WTC11 (cell line): ENCODE measurements around the gene JAZF1.

Source experiments
- ATF2 ChIP-seq: sonication (generic); formaldehyde crosslinking; IDR thresholded peaks from 2 replicates; pipeline ENCODE4 v1.8.1; 2022; ENCODE audit warnings: low read depth, missing genetic modification reagents, borderline replicate concordance
- CBFB ChIP-seq: sonication (generic); formaldehyde crosslinking; IDR thresholded peaks from 2 replicates; pipeline ENCODE4 v1.8.1; 2022; ENCODE audit warnings: mild to moderate bottlenecking, low read depth, missing genetic modification reagents
- CREB1 ChIP-seq: sonication (generic); formaldehyde crosslinking; IDR thresholded peaks from 2 replicates; pipeline ENCODE4 v1.8.0; 2023; ENCODE audit warnings: mild to moderate bottlenecking, missing genetic modification reagents
- E2F1 ChIP-seq: sonication (generic); formaldehyde crosslinking; IDR thresholded peaks from 2 replicates; pipeline ENCODE4 v1.8.0; 2022; ENCODE audit warnings: mild to moderate bottlenecking, missing genetic modification reagents
- FOXP4 ChIP-seq: sonication (generic); formaldehyde crosslinking; IDR thresholded peaks from 2 replicates; pipeline ENCODE4 v1.8.0; 2022; ENCODE audit warnings: mild to moderate bottlenecking, missing genetic modification reagents
- JUN ChIP-seq: sonication (generic); formaldehyde crosslinking; IDR thresholded peaks from 2 replicates; pipeline ENCODE4 v1.8.0; 2023; ENCODE audit warnings: mild to moderate bottlenecking, missing genetic modification reagents
- NFATC4 ChIP-seq: fragments of 250-450 bp; sonication (Bioruptor Pico); IDR thresholded peaks from 2 replicates; pipeline ENCODE4 v1.9.0; 2021; ENCODE audit warnings: mild to moderate bottlenecking
- PREB ChIP-seq: sonication (generic); formaldehyde crosslinking; IDR thresholded peaks from 2 replicates; pipeline ENCODE4 v1.8.1; 2022; ENCODE audit warnings: mild to moderate bottlenecking, missing genetic modification reagents, moderate library complexity, borderline replicate concordance
- ZNF232 ChIP-seq: sonication (generic); formaldehyde crosslinking; IDR thresholded peaks from 2 replicates; pipeline ENCODE4 v1.8.0; 2022; ENCODE audit warnings: mild to moderate bottlenecking, missing genetic modification reagents
- ZNF512 ChIP-seq: sonication (generic); formaldehyde crosslinking; IDR thresholded peaks from 2 replicates; pipeline ENCODE4 v1.8.1; 2022; ENCODE audit warnings: missing genetic modification reagents, borderline replicate concordance
- TF ChIP-seq, protein P1 (sequence below): fragments of 200-600 bp; IDR thresholded peaks from 2 replicates; pipeline ENCODE4 v1.8.0; 2022; ENCODE audit warnings: antibody characterized with exemption

GRCh38 chr7:27810186-27810585 lies 370.4 kb downstream of the JAZF1 start:
- TF ChIP-seq, protein P1, sequence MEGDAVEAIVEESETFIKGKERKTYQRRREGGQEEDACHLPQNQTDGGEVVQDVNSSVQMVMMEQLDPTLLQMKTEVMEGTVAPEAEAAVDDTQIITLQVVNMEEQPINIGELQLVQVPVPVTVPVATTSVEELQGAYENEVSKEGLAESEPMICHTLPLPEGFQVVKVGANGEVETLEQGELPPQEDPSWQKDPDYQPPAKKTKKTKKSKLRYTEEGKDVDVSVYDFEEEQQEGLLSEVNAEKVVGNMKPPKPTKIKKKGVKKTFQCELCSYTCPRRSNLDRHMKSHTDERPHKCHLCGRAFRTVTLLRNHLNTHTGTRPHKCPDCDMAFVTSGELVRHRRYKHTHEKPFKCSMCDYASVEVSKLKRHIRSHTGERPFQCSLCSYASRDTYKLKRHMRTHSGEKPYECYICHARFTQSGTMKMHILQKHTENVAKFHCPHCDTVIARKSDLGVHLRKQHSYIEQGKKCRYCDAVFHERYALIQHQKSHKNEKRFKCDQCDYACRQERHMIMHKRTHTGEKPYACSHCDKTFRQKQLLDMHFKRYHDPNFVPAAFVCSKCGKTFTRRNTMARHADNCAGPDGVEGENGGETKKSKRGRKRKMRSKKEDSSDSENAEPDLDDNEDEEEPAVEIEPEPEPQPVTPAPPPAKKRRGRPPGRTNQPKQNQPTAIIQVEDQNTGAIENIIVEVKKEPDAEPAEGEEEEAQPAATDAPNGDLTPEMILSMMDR: no peak
- TF ChIP-seq E2F1 (CRISPR knock-in tag) (no peak), JUN (CRISPR knock-in tag) (no peak), ZNF232 (CRISPR knock-in tag) (no peak), NFATC4 (no peak), FOXP4 (CRISPR knock-in tag) (no peak), ATF2 (CRISPR knock-in tag) (no peak), ZNF512 (no peak), CREB1 (CRISPR knock-in tag) (no peak), PREB (CRISPR knock-in tag) (no peak), CBFB (CRISPR knock-in tag) (no peak)
